GM23248 (cell line): Measurements from ENCODE around the gene ZNF205.

Experiments used
- EZH2 ChIP-seq: fragments of 200-600 bp; sonication (generic); IDR thresholded peaks from 2 replicates; pipeline ENCODE4 v1.6.1; 2018; ENCODE audit warnings: antibody characterized with exemption, mild to moderate bottlenecking; ENCODE audit not compliant: insufficient read depth, poor library complexity, severe bottlenecking
- EZH2phosphoT487 ChIP-seq: fragments of 200-600 bp; sonication (generic); IDR thresholded peaks from 2 replicates; pipeline ENCODE4 v1.6.1; 2018; ENCODE audit warnings: antibody characterized with exemption, moderate library complexity, mild to moderate bottlenecking, low read depth; ENCODE audit not compliant: insufficient read depth

DNA sequence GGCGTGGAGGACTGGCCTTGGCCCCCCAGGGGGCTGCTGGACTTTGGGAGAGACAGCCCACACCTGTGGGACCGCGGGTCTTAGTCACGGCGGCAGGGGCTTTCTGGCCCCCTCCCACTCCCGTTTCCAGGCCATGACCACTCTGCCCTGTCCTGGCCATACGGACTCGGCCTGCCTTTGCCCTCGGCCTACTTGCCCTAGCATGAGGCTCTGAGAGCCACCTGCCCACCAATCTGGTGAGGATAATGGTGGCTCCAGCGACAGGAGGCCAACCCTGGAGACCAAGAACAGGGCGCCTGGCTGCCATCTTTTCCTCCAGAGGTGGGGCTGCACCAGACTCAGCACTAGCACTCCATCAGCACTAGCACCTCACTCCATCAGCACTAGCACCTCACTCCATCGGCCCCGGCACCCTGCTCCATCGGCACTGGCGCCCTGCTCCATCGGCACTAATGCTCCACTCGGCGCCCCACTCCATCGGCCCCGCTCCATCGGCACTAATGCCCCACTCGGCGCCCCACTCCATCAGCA is 29.5 kb downstream of the ZNF205 start:
- no peak for TF ChIP-seq EZH2
- TF ChIP-seq EZH2phosphoT487: no peak
